Kidney tubule cell (primary cell): ENCODE data around the gene KLHL22.
A peak's percentile ranks its signal among the peaks of the same experiment; 100 is the strongest.

Experiments
- DNase-seq: peaks from one replicate; pipeline ENCODE4 v3.0.0-alpha.2; 2018; ENCODE audit warnings: low spot score

Gene KLHL22

DNA sequence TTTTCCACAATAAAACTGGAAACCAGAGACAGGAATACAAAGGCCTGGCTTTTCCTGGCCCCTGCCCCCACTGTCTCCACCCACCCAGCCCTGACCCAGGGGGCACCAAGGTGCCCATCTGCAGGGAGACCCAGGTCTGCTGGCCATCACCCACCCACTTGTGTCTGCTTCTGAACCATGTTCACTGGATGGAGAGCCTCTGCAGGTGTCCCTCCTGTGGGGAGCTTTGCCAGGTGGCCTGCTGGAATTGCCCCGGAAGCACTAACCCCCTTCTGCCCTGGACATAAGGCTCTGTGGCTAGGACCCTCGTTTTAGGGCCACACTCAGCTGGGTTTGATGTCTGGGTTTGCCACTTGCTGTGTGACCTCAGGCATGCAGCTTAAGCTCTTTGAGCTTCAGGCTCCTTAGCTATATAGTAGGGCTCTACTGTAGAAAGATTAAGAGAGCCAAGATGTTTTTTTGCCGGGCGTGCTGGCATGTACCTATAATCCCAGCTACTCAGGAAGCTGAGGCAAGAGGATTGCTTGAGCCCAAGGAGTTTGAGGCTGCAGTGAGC lies 61.8 kb downstream of the KLHL22 start:
- DNase-seq, result no peak

DNA sequence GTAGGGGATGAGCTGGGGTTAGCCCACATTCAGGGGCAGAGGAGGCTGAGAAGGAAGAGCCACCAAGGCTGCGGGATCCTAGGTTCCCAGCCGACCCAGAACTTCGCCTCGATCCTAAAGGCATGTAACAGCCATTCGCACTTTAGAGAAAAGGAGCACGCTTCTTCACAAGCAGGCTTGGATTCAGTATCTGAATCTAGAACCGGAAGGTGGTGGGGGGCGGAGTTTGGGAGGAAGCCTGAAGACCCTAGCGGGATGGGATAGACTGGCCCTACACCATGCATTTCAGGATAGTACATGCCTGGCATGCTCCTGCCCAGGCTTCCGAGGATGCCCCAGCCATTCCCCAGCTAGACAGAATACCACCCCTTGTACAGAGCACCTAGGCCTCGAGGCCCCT lies 62.4 kb downstream of the KLHL22 start:
- DNase-seq, result no peak

DNA sequence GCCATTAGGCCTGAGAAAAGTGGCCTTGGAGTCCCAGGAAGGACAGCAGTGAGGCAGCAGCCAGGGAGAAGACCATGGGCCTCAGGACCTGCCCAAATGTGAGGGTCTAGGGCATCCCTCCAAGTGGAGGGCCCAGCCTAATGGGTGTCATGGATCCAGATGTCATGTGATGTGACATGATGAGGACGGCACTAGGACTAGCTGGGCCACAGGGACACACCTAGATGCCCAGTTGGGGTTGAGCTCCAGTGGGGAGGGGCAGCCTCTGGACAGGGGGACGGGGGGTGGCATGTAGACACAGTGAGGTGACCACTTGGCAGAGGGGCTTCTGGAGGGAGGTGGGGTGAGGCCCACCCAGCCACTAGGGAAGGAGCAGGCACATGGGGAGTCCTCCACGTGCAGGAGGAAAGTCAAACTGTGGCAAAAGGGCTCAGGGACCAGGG lies 63.3 kb downstream of the KLHL22 start:
- no peak for DNase-seq

DNA sequence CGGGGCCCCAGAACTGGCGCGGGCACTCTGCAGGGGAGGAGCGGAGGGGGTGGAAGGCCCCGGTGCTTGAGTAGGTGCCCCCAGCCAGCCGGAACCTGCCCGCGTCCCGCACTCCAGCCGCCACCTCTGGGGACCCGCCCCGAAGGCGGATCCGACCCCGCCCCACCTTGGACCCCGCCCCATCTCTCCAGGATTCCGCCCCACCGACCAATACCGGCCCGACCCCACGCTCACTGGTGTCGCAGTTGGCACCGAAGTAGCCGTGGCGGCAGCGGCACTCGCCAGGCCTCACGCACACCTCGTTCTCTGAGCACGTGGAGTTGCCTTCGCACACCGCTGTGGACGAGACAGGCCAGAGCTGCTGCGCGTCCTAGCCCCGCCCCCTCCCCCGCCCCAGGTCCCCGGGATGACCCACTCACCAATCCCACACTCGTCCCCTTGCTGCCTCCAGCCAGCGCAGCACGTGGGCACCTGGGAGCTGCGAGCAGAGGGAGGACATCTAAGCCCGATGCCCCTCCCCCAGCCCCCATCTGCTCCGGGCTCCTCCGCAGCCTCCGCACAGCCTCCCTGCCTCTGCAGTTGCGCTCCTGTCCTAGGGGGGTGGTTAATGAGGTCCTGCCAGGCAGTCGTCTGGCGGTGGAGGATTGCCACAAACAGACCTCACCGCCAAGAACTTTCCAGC lies 63.9 kb downstream of the KLHL22 start:
- no peak for DNase-seq

DNA sequence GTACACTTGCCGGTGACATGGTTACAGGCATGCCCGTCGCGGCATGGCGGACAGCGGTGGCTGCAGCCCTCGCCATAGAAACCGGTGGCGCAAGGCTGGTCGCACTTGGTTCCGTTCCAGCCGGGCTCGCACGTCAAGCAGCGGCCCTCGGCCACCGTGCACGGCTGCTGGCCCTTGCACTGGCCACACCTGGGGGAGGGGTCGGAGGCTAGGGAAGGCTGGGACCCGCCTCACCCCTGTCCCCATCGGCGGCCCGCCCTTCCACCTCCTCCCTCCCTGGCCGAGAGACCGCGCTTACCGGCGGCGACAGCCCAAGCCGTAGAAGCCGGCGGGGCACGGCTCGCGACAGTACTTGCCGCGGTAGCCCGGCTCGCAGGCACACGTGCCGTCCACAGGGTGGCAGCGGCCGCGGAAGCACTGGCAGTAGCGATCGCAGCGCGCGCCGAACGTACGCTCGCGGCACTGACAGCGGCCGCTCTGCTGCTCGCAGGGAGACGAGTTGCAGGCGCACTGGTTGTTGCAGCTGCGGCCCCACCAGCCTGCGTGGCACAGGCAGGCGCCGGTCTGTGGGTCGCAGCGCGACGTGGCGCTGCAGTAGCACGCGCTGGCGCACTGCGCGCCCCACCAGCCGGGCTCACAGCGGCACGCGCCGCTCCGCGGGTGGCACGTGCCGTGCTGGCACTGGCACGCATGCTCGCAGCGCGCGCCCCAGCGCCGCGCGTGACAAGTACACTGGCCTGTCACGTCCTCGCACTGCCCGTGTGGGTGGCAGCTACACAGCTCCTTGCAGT lies 64.7 kb downstream of the KLHL22 start:
- DNase-seq, result peak; percentile 65

DNA sequence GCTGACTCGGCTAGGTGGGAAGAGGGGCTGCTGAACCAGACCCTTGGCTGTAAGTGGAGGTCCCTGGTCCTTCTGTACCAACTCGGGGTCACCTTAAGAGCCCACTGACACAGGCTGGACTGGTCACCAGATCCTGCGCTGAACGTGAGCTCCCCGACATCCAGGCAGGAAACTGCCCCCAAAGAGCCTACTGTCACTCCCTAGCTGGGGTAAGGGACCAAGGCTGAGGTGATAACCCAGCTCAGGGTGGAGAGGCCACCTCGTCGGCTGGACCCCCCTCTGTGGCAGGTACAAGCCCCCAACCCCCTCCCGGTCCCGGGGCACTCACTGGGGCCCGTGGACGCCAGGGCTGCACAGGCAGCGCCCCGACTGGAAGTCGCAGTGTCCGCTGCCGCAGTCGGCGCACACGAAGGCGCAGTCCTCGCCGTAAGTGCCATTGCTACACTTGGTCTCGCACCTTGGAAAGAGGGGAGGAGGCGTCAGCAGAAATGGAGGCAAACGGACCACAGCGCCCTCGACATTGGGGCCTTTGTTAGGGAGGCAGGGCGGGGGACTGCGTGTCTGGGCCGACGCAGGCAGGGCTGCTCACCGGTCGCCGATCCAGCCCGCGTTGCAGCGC lies 65.4 kb downstream of the KLHL22 start:
- DNase-seq, result no peak

DNA sequence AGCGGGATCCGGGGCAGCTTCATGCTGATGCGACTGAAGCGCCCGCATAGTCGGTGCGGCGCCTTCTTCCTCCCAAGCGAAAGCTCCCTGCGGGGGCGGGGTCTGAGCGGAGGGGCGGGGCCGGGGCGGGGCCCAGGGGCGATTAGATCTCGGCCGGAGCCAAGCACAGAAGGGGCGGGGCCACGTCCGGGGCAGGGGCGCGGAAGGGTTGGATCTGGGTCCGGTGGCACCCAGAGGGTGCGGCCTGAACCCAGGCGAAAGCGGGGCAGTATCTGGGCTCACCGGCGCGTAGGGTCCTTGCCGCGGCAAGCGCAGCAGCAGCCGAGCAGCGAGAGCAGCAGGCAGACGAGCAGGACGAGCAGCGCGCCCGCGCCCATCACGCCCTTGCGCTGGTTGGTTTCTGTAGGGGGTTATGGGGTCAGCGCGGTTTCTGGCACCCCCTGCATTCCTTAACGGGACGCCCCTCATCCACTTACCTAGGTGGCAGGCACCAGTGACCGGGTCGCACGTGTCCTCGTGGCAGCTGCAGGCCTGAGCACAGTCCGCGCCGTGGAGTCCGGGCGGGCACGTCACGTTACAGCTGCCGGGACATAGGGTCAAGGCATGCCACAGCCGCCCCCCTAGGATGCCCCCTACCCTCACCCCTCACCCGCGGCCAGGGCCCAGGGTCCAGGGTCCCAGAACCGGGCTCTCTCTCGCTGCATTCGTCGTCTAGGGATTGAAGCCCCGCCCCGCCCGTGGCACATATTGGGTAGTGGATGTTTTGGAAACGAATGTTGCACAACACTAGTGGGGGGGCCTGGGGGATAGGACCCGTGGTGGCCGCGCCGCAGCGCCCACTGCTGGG lies 66.1 kb downstream of the KLHL22 start:
- DNase-seq, result no peak

DNA sequence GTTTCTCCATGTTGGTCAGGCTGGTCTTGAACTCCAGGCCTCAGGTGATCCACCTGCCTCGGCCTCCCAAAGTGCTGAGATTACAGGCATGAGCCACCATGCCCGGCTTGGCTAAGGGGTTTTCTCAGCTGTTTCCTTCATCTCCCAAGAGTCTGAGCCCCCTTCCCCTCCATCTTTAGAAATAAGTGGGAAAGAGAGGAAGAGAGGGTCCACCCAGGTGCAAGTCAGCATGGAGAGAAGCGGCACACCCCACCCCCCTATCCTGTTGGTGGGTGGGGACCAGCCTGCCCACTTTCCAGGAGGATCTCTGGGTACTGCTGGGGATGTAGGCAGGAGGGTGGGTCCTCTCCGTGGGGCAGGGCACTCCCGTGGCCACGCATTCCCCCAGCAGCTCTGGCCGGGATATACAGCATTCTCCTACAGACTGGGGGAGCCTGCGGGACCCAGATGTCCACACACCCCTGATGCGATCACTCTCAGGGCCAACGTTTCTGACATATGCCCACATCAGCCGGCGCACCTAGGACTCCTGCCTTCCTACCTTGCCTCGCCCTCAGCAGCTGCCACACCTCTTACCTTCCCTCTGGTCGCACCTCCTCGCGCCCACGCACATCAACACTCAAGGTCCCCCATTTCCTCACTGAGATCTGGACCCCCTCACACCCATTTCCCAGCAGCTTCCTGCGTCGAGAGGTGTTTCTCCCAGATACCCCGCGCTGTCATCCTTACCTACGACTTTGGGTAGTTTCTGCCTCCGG lies 66.9 kb downstream of the KLHL22 start:
- DNase-seq, result no peak

DNA sequence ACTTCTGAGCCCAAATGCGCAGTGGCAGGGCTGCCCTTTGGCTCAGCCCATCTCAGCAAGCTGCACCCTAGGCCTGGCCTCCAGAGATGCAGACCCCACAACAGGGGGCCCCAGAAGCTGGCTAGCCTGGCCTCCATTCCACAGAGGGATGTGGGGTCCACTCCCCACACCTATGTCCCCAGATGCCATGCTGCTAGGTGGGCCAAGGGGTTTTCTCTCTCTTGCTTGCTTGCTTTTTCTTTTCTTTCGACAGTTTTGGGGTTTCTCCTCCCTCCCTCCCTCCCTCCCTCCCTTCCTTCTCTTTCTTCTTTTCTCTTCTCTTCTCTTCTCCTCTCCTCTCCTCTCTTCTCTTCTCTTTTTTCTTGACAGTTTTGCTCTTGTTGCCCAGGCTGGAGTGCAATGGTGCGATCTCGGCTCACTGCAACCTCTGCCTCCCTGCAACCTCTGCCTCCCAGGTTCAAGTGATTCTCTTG lies 67.6 kb downstream of the KLHL22 start:
- DNase-seq, result no peak

DNA sequence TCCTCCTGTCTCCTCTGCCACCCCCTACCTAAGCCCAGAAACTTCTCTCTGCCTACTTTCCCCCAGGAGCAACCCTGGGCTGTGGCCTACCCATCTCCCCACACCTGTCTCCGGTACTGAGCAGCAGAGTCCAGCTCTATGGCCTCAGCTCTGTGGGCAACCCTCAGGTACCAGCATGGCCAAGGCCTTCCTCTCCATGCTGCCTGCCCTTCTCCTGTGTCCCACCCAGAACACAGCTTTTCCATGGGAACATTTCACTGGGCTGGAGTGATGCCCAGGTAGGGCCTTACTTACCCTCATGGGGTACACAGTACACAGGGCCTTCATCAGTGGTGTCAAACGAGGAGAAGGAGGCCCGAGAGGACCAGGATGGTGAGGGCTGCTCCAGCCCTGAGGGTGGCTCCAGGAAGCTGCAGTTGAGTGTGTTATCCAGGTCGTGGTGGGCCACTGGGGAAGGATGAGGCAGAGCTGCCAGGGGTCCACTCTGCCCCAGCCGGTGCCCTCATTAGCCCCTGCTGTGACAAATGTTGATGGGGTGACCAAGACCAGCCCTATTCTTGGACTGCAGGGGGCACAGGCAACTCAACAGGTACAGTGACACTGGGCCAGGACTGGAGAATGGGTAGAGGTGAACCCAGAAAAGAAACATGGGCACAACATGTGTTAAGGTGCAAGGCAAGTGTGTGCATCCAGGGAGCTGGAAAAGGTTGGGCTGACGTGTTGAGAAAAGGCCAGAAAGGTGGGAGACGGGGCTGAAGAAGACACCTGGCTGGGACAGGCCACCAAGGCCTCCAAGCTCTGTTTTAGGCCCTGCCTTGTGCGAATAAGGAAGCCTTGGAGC lies 68.3 kb downstream of the KLHL22 start:
- no peak for DNase-seq

DNA sequence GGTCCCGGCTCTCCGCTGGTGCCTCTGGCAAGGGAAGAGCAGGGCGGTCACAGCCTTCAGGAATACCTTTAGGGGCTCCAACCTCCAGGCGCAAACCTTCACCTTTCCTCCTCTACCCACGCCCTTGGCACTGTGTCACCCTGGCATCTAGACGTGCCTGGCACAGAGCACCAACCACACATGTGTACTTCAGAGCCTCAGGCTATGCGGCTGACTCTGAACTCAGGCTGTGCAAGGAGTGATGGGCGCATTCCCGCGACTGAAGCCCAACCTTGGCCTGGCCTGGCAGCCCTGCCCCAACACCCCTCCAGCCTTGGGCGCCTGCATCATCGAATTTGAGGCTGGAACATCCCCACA lies 69.4 kb downstream of the KLHL22 start:
- DNase-seq, result no peak

DNA sequence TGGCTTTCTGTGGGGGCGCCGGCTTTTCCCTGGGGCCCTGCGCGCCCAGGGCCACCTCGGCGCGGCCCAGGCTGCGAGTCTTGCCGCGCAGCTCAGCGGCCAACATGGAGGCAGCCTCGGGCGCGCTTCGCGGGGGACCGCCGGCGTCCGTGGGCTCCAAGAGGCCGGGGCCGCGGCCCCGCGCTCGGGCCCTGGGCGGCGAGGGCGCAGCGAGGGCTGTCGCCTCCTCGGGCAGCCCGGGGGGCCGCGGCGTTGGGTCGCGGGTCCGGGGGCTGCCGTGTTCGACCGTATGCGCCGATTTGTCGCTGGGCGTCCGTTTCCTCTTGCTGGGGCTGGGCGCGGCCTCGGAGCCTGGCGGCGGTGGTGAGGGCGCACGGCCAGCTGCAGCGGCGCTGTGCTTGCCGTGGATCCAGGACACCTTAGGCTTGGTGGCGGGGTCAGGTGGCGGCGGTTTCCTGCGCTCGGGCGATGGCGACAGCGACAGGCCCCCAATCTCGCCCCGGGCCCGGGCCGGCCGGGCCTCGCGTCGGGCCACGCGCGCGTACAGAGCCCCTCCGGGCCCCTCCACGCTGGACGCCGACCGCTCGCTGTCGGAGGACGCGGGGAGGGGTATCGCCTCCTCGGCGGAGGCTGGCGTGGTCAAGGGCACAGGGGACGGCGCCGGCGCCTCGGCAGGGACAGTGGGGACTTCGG lies 69.9 kb downstream of the KLHL22 start:
- DNase-seq, result no peak

DNA sequence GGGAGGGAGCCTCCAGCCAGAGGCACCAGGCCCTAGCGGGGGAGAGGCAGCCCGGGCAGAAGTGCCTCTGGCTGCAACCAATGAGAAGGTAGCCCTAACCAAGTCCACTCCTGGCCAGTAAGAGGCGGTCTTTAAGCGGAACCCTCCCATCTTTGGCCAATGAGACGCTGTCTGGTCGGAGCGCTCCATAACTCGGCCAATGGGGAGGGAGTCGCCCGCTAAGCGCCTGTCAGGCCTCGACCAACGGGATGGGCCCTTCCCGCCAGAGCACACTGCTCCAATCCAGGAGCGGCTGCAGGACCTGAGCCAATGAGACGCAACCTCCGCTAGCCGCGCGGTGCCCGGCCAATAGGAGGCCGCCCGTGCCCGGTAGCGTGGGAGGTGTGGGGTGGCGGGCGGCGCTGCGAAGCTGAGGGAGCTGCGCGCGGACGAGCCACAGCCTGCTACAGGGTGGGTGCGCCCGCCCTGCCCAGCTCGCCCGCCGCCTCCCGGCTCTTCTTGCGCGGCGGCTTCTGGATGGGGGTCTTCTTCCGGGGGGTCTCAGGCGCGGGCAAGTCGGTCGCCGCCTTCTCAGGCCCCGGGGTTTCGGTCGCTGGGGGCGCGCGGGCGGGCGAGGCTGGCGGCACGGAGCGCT lies 70.5 kb downstream of the KLHL22 start:
- no peak for DNase-seq

DNA sequence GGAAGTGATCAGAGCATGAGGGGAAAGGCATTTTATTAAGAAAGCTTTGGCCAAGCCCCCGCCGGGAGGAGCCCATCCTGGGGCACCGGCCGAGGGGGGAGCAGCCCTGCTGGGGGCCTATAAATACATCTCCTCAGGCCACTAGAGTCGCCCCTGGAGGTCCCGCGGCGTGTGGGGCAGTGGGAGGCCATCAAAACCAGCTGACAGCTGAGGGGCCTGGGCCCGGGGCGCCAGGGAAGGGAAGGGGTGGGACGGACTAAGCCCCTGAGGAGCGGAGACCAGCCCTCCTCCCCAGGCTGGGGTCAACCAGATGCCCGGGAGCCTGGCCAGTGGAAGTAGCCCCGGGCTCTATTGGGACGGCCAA lies 71.0 kb downstream of the KLHL22 start:
- DNase-seq, result no peak

DNA sequence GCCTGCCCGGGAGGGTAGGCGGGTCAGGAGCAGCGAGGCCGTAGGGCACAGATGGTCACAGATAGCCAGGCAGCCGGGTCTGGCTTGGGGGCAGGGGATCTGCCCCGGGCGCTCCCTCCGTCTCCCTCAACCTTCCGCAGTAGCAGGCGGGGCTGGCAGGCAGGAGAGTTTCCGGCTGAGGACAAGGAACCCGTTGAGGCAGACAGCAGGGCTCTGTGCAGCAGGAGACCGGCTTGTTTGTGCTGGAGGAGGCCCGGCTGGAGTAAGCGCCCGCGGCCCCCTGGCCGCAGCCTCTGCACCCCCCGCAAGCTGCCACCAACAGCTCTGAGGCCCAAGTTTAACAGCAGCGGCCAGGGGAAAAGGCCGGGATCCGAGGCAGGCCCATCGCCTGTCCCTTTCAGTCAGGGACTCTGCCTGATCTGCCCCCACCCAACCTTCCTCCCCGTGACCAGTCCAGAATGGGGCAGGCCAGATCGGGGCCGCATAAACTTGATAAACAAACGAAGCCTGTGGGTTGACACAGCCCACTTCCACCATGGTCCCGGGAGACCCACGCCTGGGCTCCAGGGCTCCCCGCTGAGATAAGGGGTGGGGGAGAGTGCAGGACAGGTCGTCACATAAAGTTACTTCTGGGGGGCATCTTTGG lies 71.6 kb downstream of the KLHL22 start:
- DNase-seq, result no peak

DNA sequence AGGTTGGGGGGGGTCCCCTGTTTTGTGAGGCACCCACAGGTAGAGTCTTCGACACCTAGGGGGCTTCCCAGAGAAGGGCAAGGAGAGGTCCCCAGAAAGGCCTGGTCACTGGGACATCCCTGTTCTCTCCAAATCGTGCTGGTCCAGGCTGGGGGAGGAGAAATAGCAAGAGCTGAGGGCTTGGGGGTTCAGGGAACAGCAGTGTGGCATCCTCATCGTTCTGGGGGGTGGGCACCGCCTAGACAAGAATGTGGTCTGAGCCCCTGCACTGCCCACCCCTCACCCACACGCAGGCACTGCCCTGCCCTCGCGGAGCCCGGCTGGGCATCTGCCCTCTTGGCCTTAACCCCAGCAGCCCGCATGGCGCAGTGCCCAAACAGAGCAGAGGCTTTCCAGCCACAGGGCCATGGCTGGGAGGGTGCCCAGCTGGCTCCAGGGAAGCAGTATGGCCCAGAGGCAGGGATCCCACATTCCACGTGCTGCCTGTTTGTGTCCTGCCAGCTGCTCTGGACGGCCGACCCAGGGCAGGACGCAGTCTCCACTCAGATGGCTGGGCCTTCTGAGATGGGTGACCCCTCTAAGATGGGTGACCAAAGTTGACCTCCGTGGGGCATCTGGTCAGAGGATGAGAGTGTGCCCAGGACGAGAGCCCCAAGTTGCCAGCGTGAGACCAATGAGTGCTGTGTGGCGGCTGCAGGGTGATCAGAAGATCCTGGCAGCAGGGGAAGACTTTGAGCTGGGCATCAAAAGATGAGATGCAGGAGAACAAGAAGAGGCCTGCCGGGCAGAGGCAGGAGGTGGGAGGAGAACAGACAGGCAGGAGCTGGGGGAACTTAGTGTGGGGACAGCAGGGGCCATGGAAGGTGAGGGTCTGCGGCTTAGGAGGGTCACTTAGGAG lies 72.3 kb downstream of the KLHL22 start:
- no peak for DNase-seq

DNA sequence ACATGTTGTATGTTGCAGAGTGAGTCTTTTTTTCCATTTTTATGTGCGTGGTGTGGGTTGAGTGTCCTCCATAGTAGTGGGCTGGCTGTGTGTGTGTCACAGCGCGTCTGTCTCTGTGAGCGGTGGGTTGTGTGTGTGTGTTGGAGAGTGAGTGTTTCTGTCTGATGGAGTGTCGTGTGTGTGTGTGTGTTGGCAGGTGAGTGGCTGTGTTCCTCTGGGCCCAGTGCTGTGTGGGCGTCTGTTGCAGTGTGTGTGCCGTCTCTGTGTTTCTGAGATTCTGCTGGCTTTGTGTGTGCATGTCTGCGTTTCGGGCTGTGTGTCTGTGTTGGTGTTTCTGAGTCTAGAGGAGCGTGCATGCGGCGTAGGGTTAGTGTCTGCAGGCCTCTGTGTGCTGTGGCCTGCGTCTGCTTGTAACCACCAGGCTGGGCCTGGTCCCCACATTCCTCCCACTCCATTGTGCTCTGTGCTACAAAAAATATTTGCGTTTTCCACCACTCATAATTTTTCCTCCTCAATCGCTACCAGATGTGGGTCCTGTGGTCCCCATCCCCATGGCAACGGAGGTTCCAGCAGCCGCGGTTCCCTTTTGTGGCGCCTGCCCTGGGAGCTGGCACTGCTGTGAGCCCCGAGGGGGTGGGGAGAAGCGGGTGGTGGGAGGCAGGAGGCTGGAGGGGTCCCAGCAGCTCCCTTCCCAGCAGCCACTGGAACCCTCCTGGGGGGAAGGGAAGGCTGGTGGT lies 73.2 kb downstream of the KLHL22 start:
- DNase-seq, result no peak
